Superior temporal gyrus (tissue), 1 donor: ENCODE data around the gene RNF128.
A peak's percentile ranks its signal among the peaks of the same experiment; 100 is the strongest.
"Not testable (repeated sequence)": the region's sequence is repeated elsewhere in the genome, so short reads cannot be mapped to it uniquely, and the experiment has no call there.

Source experiments
- DNase-seq: peaks from one replicate; pipeline ENCODE4 v3.0.0-alpha.2; 2016; ENCODE audit errors: extremely low spot score

RNF128 gene

DNA sequence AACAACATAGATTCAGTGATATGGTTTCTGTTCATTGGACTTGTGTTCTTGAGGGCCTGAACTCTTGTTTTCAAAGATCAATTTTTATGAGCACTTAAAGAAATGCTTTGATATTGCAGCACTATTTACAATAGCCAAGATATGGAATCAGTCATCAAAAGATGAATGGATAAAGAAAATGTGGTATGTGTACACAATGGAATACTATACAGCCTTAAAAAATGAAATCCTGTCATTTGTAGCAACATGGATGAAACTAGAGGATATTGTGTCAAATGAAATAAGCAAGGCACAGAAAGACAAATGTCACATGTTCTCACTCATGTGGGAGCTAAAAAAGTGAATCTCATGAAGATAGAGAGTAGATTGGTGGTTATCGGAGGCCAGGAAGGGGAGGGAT lies 21.9 kb downstream of the RNF128 start:
- no peak for DNase-seq

DNA sequence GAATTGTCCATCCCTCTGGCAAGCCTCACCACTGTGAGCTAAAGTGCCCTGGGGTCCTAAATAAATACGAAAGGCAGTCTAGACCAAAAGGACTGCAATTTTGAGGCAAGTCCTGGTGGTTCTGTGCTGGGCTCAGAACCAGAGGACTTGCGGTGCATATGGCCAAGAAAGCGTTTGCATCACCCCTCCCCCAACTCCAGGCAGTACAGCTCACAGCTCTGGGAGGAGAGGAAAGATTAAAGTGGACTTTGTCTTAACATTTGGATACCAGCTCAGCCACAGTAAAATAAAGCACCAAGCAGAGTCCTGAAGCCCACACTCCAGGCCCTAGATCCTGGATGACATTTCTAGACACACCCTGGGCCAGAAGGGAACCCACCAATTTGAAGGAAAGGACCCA lies 24.9 kb downstream of the RNF128 start:
- no peak for DNase-seq

DNA sequence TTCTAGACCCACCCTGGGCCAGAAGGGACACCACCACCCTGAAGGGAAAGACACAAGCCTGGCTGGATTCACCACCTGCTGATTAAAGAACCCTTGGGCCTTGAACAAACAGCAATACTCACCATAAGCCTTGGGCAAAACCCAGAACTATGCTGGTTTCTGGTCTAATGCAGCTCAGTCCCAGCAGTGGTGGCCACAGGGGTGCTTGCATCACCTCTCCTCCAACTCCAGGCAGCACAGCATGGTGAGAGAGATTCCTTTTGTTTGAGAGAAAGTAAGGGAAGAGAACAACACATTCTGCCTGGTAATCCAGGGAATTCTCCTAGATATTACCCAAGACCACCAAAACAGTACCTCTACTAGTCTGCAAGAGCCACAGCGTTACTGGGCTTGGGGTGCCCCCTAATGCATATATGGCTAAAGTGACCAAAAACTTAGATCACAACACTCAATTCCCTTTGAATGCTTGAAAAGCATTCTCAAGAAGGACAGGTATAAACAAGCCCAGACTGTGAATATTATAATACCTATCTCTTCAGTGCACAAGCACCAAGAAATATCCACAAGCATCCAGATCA lies 25.7 kb downstream of the RNF128 start:
- DNase-seq: no peak

DNA sequence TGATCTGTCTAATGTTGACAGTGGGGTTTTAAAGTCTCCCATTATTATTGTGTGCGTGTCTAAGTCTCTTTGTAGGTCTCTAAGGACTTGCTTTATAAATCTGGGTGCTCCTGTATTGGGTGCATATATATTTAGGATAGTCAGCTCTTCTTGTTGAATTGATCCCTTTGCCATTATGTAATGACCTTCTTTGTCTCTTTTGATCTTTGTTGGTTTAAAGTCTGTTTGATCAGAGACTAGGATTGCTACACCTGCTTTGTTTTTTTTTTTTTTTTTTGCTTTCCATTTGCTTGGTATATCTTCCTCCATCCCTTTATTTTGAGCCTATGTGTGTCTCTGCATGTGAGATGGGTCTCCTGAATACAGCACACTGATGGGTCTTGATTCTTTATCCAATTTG lies 42.8 kb downstream of the RNF128 start:
- not testable (repeated sequence) for DNase-seq

DNA sequence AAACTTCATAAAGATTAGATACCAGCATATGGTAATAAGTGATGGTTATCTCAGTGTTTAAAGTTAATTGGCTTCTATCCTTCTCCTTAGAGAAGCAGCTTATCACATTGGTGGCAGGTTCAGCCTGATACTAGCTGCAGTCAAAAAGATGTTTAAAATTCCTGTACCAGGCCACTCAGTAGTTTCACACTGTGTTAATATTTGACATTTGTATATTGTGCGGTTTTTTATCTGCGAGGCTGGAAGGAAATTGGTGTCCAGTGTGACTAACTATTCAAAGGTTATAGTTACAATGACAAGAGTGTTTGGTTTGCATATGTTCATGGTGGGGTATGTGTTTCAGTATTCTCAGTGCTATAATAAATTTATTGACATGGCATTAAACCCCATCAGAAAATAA lies 48.5 kb downstream of the RNF128 start:
- DNase-seq: no peak

DNA sequence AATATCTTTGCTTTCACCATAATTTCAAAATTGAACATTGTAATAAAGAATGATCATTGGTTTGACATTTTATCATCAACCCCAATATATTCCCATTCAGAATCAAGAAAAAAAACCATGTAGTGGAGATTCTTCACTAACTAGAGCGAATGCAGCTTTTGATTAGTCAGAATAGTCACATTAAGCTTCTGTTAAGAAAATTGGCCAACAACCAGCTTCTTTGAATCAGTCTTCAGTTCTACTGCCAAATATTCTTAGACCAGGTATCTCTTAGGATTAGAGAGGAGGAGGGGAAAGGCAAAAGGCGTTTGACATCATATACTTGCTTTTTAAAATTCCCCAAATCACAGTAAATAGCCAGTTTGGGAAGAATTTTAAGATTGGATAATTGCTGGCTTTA lies 53.8 kb downstream of the RNF128 start:
- no peak for DNase-seq

DNA sequence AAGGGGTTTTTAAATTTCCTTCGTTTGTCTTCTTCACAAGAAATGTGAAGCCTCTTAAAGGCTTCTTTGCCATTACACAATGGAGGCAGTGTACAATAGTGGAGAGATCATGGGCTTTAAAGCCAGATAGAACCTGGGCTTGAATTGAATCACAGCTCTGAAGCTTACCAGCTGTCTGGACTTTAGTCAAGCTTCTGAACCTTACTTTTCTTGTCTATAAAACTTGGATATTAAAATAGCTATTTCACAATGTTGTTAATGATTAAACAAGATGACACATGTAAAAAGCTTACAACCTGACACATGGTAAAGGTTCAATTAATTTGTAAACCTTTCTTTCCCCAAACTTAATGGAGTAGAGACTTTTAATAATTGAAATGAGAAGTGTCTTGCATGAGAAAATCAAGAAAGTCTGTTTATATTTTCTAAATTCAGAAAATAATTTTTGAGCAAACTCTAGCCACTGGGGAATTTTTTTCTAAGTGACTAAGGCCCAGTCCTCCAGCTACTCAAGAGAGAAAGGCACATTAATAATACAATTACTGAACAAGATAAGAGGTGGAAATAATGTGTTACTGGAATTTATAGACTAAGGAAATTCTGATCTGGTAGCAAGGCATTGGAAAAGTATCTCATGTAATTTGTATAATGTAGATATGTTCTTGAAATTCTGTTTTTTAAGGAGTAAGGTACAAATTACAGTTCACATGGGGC lies 54.3 kb downstream of the RNF128 start:
- no peak for DNase-seq

DNA sequence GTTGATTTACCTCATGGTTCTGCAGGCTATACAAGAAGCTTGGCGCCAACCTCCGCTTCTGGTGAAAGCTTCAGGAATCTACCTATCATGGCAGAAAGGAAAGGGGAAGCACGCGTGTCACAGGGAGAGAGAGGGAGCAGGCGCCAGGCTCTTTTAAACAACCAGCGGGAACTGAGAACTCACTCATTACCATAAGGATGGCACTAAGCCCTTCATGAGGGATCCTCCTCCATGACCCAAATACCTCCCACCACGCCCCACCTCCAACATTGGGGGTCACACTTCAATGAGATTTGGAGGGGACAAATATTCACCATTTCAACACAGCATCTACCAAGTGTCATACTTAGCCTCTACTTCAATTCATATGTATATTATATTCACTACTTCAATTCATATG lies 57.2 kb downstream of the RNF128 start:
- no peak for DNase-seq

DNA sequence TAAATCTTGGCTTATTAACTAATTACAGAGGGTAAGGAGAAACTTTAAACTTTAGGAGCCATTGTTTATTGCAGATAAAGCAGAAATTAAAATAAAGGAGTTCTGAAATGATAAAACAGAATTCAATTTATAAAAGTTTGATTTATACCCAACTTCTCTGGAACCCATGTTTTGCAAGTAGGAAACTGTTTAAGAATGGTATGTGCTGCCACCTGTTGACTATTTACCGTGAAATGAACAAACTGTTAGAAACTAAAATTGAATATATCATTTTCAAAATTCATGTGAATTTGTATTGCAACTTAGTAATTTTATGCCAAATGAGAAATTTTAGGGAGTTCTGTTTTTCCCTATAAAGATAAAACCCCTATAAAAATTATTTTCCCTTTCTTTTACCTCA lies 65.0 kb downstream of the RNF128 start:
- DNase-seq: no peak

DNA sequence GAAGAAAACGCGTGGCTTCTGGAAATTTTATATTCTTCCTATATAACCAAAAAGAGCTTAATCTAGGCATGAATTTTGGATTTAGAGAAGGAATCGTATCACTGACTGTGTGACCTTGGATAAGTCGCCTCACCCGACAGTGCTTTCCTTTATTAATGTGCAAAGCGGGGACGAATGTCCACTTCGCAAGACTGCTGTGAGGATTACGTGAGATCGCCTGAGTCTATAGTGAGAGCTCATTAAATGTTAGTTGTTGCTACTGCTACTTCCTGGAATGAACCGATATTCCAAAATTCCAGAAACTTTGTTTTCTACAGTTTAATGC lies 75.5 kb downstream of the RNF128 start:
- no peak for DNase-seq

DNA sequence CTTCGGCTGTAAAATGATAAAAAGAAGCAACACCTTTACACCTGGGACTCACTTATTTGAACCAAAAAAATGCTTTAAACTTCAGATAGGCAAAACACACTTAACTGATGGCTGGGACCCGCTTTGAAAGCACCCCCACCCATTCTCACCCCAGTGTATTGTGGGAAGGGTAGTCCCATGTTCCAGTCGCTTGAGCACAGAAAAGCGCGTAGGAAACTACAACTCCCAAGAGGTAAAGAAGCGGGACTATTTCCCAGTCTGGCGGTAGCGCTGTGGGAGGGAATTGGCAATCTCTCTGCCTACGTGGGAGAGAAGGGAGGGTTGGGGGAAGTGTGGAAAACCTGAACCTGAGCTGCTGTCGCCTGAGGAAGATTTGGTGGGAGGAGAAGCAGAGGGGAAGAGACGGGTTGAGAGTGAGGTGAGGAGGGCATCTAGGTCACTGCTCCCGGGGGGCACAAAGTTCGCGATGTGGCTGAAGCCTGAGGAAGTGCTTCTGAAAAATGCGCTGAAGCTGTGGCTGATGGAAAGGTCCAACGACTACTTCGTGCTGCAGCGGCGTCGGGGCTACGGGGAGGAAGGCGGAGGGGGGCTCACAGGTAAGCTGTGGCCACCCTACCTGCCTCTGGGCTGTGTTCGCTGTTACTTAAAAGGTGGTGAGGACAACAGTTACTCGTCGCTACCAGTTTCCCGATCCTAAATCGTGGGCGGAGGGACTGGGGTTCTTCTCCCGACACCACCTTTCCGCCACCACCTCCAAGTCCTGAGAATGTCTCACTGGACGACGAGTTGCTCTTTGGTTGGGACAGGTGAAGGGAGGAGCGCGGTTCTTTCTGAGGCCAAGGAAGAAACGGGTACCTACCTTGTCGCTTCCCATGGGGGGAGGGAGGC lies 76.1 kb downstream of the RNF128 start, which contains the start of gene TBC1D8B:
Gene TBC1D8B (plus strand): TSS at position 286 of the 888 bp plus-strand sequence. CDS start 181 bp downstream, at position 467.
- DNase-seq: peak; percentile 89

DNA sequence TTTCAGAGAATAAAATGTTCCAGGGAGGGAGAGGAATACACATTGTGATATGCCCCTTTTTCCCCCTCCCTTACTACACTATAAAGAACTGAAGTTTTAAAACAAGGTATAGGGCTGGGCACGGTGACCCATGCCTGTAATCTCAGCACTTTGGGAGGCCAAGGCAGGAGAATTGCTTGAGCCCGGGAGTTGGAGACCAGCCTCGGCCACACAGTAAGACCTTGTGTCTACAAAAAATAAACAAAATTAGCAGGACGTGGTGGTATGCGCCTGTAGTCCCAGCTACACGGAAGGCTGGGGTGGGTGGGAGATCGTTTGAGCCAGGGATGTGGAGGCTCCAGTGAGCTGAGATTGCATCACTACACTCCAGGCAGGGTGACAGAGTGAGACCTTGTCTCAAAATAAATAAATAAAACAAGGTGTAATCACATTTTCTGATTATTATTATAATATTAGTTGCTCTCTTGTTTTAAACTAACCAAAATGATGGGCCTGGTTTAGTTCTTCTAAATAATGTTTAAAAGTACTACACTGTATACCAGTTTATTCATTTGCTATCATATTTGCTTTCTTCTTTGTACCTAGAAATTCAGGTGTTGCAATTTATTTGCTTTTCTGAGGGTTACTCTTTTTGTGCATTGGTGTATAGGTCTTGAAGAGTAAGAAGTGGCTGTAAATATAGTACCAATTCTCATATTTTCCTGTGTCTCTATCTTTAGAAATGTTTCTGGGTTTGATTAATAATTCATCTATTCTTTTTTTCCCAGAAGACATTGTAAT lies 84.8 kb downstream of the RNF128 start:
- DNase-seq: no peak

DNA sequence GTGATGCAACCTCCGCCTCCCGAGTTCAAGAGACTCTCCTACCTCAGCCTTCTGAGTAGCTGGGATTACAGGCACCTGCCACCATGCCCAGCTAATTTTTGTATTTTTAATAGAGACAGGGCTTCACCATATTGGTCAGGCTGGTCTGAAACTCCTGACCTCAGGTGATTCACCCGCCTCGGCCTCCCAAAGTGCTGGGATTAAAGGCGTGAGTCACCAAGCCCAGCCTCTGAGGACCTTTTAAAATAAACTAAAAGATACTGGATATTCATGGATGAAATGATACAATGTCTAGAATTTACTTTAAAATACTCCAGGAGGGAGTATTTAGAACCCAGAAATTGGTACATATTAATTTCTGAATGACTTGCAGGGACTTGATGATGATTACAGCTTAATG lies 86.4 kb downstream of the RNF128 start:
- not testable (repeated sequence) for DNase-seq

DNA sequence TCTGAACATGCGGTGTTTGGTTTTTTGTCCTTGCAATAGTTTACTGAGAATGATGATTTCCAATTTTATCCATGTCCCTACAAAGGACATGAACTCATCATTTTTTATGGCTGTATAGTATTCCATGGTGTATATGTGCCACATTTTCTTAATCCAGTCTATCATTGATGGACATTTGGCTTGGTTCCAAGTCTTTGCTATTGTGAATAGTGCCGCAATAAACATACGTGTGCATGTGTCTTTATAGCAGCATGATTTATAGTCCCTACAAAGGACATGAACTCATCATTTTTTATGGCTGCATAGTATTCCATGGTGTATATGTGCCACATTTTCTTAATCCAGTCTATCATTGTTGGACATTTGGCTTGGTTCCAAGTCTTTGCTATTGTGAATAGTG lies 87.6 kb downstream of the RNF128 start:
- not testable (repeated sequence) for DNase-seq
